ENCODE data around the gene DCLK1. TPM values are rescaled to one million over a fixed set of nuclear protein-coding genes. Genes with fewer than 3 reads are reported as not detected.
"Not testable (repeated sequence)": the region's sequence is repeated elsewhere in the genome, so short reads cannot be mapped to it uniquely, and the experiment has no call there.

Gene DCLK1
- total RNA-seq, 1 donor from 2014 or later: 2.9 TPM

- Histone ChIP-seq H3K4me3 (ENCODE audit: low read depth, low read length) (no peak overlapping the region), H3K27me3 (ENCODE audit: control insufficient read depth, insufficient read depth, low read length) (no peaks in the 10 kb centered on the region), H3K36me3 (ENCODE audit: control insufficient read depth, insufficient read depth, low read length) (no peaks in the 10 kb centered on the region)
- no peak for DNase-seq (ENCODE audit: low read depth)
- TF ChIP-seq, protein P1, sequence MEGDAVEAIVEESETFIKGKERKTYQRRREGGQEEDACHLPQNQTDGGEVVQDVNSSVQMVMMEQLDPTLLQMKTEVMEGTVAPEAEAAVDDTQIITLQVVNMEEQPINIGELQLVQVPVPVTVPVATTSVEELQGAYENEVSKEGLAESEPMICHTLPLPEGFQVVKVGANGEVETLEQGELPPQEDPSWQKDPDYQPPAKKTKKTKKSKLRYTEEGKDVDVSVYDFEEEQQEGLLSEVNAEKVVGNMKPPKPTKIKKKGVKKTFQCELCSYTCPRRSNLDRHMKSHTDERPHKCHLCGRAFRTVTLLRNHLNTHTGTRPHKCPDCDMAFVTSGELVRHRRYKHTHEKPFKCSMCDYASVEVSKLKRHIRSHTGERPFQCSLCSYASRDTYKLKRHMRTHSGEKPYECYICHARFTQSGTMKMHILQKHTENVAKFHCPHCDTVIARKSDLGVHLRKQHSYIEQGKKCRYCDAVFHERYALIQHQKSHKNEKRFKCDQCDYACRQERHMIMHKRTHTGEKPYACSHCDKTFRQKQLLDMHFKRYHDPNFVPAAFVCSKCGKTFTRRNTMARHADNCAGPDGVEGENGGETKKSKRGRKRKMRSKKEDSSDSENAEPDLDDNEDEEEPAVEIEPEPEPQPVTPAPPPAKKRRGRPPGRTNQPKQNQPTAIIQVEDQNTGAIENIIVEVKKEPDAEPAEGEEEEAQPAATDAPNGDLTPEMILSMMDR (IDR thresholded peaks at IDR 0.05; ENCODE audit: insufficient read depth, low read length, poor library complexity, severe bottlenecking): no peak
Observed at GRCh38 chr13:36082806-36083205, 48.4 kb downstream of the DCLK1 start.

DNA sequence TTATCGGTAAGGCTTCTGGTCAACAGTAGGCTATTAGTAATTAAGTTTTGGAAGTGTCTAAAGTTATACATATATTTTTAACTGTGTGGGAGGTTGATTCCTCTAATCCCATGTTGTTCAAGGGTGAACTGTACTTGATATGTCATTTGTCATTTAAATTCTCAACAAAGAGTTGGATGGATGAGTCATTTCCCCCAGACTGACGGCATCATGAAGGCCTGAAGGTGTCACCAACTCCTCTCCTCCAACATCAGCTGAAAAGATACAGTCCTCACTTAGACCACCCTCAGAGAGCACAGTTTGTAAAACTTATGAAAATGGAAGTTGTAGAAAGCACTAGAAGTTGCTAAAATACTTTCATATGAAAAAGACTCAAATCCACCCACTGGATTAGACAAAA lies 48.8 kb downstream of the DCLK1 start:
- TF ChIP-seq, protein P1 (IDR thresholded peaks at IDR 0.05; ENCODE audit: insufficient read depth, low read length, poor library complexity, severe bottlenecking): no peak
- no peak overlapping the region for H3K4me3 ChIP-seq (ENCODE audit: low read depth, low read length)

DNA sequence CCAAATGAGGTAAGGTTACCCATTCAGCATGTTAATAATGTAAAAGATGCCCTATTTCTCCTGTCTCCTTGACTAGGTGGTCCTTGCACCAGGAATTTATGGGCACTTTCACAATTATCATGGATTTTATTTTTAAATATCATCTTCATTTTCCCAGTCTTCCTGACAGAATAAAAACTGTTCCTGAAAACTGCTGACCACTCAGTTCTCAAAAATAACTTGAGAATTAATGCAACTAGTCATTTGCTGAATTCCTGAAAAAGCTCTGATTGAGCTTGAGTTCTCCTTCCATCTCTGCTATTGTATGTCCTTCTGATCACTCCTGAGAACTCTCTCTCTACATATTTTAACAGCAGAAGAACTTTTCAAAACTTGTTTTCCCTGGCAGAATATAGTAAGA lies 55.0 kb downstream of the DCLK1 start:
- TF ChIP-seq, protein P1 (IDR thresholded peaks at IDR 0.05; ENCODE audit: insufficient read depth, low read length, poor library complexity, severe bottlenecking): no peak
- no peak for DNase-seq (ENCODE audit: low read depth)
- Histone ChIP-seq H3K27me3 (ENCODE audit: control insufficient read depth, insufficient read depth, low read length) (no peaks in the 10 kb centered on the region), H3K36me3 (ENCODE audit: control insufficient read depth, insufficient read depth, low read length) (no peaks in the 10 kb centered on the region), H3K4me3 (ENCODE audit: low read depth, low read length) (no peak overlapping the region)

More for the DNA sequence above, 48.8 kb downstream of the DCLK1 start:
- Histone ChIP-seq H3K36me3 (ENCODE audit: control insufficient read depth, insufficient read depth, low read length) (no peaks in the 10 kb centered on the region), H3K27me3 (ENCODE audit: control insufficient read depth, insufficient read depth, low read length) (no peaks in the 10 kb centered on the region)
- DNase-seq (ENCODE audit: low read depth): no peak

- Histone ChIP-seq H3K36me3 (ENCODE audit: control insufficient read depth, insufficient read depth, low read length) (no peaks in the 10 kb centered on the region), H3K4me3 (ENCODE audit: low read depth, low read length) (no peak overlapping the region), H3K27me3 (ENCODE audit: control insufficient read depth, insufficient read depth, low read length) (no peaks in the 10 kb centered on the region)
- no peak for DNase-seq (ENCODE audit: low read depth)
- TF ChIP-seq, protein P1 (IDR thresholded peaks at IDR 0.05; ENCODE audit: insufficient read depth, low read length, poor library complexity, severe bottlenecking): no peak
Observed at GRCh38 chr13:36074659-36075058, 56.5 kb downstream of the DCLK1 start.

DNA sequence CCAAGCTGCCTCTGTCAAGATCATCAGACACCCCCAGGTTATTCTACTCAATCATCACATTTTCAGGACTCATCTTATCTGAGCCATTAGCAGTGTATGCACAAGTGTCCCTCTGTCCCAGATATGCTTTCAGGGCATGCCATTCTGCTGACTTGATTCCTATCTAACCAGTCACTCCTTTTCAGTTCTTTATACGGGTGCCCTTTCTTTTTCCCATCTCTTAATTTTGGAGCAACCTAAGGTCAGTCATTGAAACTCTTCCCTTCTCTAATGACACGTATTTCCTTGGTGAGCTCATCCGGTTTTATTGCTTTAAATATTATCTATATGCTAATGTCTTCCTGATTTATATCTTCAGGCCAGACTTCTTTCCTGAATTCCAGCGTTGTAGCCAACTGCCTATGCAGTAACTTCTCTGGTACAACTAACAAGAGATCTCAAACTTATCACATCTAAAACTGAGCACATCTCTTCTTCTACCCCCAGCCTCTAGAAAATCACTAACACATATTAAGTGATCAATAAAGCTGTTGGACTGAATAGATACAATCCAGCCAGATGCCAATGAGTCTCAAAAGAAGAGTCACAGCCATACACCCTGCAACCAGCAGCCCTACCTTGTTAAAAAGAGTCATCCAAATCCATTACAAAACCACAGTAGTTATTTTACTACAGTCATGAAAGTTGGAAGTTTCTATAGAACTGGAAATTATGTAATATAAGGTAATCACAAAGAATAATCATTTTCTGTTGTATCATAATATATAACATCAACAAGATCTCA lies 58.8 kb downstream of the DCLK1 start:
- TF ChIP-seq, protein P1 (IDR thresholded peaks at IDR 0.05; ENCODE audit: insufficient read depth, low read length, poor library complexity, severe bottlenecking): no peak

GRCh38 chr13:36070504-36071192 lies 60.5 kb downstream of the DCLK1 start:
- H3K4me3 ChIP-seq (ENCODE audit: low read depth, low read length); H3K36me3 ChIP-seq (ENCODE audit: control insufficient read depth, insufficient read depth, low read length): not testable (repeated sequence)

More for the DNA sequence above, 58.8 kb downstream of the DCLK1 start:
- Histone ChIP-seq H3K4me3 (ENCODE audit: low read depth, low read length) (no peak overlapping the region), H3K36me3 (ENCODE audit: control insufficient read depth, insufficient read depth, low read length) (no peaks in the 10 kb centered on the region), H3K27me3 (ENCODE audit: control insufficient read depth, insufficient read depth, low read length) (no peaks in the 10 kb centered on the region)
- DNase-seq (ENCODE audit: low read depth): no peak

More at GRCh38 chr13:36070504-36071192, 60.5 kb downstream of the DCLK1 start:
- H3K27me3 ChIP-seq (ENCODE audit: control insufficient read depth, insufficient read depth, low read length); DNase-seq (ENCODE audit: low read depth): not testable (repeated sequence)
